HG03575 (cell line): Measurements from ENCODE around the gene TLE1.
"Not testable (repeated sequence)": the region's sequence is repeated elsewhere in the genome, so short reads cannot be mapped to it uniquely, and the experiment has no call there.

Experiments
- ATAC-seq: cut with Tn5 transposase; IDR thresholded peaks from one replicate; pipeline ENCODE4 v1.9.1; 2021; ENCODE audit not compliant: unreplicated experiment, insufficient number of reproducible peaks, low FRiP score; ENCODE audit errors: extremely low read depth

TLE1 gene

GRCh38 chr9:81608289-81608657 lies 81.1 kb downstream of the TLE1 start:
- ATAC-seq: no peak

- ATAC-seq: no peak
Observed at GRCh38 chr9:81607593-81608288, 81.6 kb downstream of the TLE1 start.

- not testable (repeated sequence) for ATAC-seq
Observed at GRCh38 chr9:81606261-81606660, 83.1 kb downstream of the TLE1 start.

GRCh38 chr9:81605170-81605670 lies 84.1 kb downstream of the TLE1 start:
- ATAC-seq: no peak

GRCh38 chr9:81604306-81605169 lies 84.8 kb downstream of the TLE1 start:
- ATAC-seq: no peak

GRCh38 chr9:81602887-81603680 lies 86.3 kb downstream of the TLE1 start:
- no peak for ATAC-seq

- ATAC-seq: no peak
Observed at GRCh38 chr9:81601639-81602623, 87.4 kb downstream of the TLE1 start.

GRCh38 chr9:81600631-81601030 lies 88.7 kb downstream of the TLE1 start:
- ATAC-seq: no peak

- no peak for ATAC-seq
Observed at GRCh38 chr9:81599837-81600236, 89.5 kb downstream of the TLE1 start.

GRCh38 chr9:81598811-81599210 lies 90.5 kb downstream of the TLE1 start:
- ATAC-seq: no peak

GRCh38 chr9:81598123-81598497 lies 91.2 kb downstream of the TLE1 start:
- ATAC-seq: no peak

- ATAC-seq: no peak
Observed at GRCh38 chr9:81597419-81598122, 91.8 kb downstream of the TLE1 start.

GRCh38 chr9:81596679-81597418 lies 92.5 kb downstream of the TLE1 start:
- no peak for ATAC-seq

- ATAC-seq: no peak
Observed at GRCh38 chr9:81595887-81596543, 93.3 kb downstream of the TLE1 start.

- ATAC-seq: not testable (repeated sequence)
Observed at GRCh38 chr9:81595293-81595692, 94.1 kb downstream of the TLE1 start.

- no peak for ATAC-seq
Observed at GRCh38 chr9:81594415-81594814, 94.9 kb downstream of the TLE1 start.

- no peak for ATAC-seq
Observed at GRCh38 chr9:81592887-81593266, 96.5 kb downstream of the TLE1 start.
